Endometrial microvascular endothelial cells (primary cell): ENCODE measurements around the gene ZNF341. TPM values are rescaled to one million over a fixed set of nuclear protein-coding genes. Genes with fewer than 3 reads are reported as not detected.

Source experiments
- in situ Hi-C: cut with HindIII; loops from 2 replicates; pipeline ENCODE4 v1.10.0; 2017; ENCODE audit warnings: low sequenced_read_pairs, low pct_unique_long_range_greater_than_20kb; ENCODE audit errors: inconsistent ontology term
- total RNA-seq: library from RNA; depleted of rRNA; stranded (reverse); fragments of >200 nt; gene quantifications from one replicate; pipeline ENCODE4 v1.2.3, GENCODE V29; 2015; ENCODE audit errors: inconsistent ontology term

ZNF341 gene
- total RNA-seq, 1 donor from 2014 or later: 1.1 TPM

GRCh38 chr20:33757046-33757445 lies 25.2 kb downstream of the ZNF341 start:
- in situ Hi-C loops: no loop called here

- in situ Hi-C loops: no loop called here
Measured at GRCh38 chr20:33757458-33757857, 25.7 kb downstream of the ZNF341 start.

- in situ Hi-C loops: no loop called here
Measured at GRCh38 chr20:33761698-33762250, 30.0 kb downstream of the ZNF341 start.

GRCh38 chr20:33765099-33765498 lies 33.3 kb downstream of the ZNF341 start:
- in situ Hi-C loops: no loop called here

- in situ Hi-C loops: no loop called here
Measured at GRCh38 chr20:33765592-33765991, 33.8 kb downstream of the ZNF341 start.

GRCh38 chr20:33766686-33767085 lies 34.9 kb downstream of the ZNF341 start:
- in situ Hi-C loops: no loop called here

- in situ Hi-C loops: no loop called here
Measured at GRCh38 chr20:33767777-33768138, 36.0 kb downstream of the ZNF341 start.

- in situ Hi-C loops: no loop called here
Measured at GRCh38 chr20:33769043-33769442, 37.2 kb downstream of the ZNF341 start.

- in situ Hi-C loops: no loop called here
Measured at GRCh38 chr20:33770005-33770404, 38.2 kb downstream of the ZNF341 start.

- in situ Hi-C loops: no loop called here
Measured at GRCh38 chr20:33771938-33772337, 40.1 kb downstream of the ZNF341 start.

- in situ Hi-C loops: no loop called here
Measured at GRCh38 chr20:33772439-33772838, 40.6 kb downstream of the ZNF341 start.

GRCh38 chr20:33773412-33774089 lies 41.8 kb downstream of the ZNF341 start:
- in situ Hi-C loops: no loop called here

GRCh38 chr20:33777816-33778215 lies 46.0 kb downstream of the ZNF341 start:
- in situ Hi-C loops: no loop called here

GRCh38 chr20:33781133-33781532 lies 49.3 kb downstream of the ZNF341 start:
- in situ Hi-C loops: no loop called here

- in situ Hi-C loops: no loop called here
Measured at GRCh38 chr20:33781945-33782344, 50.1 kb downstream of the ZNF341 start.

- in situ Hi-C loops: no loop called here
Measured at GRCh38 chr20:33783256-33783655, 51.5 kb downstream of the ZNF341 start.

- in situ Hi-C loops: no loop called here
Measured at GRCh38 chr20:33783818-33784217, 52.0 kb downstream of the ZNF341 start.

GRCh38 chr20:33784225-33784624 lies 52.4 kb downstream of the ZNF341 start:
- in situ Hi-C loops: no loop called here

- in situ Hi-C loops: no loop called here
Measured at GRCh38 chr20:33785503-33785902, 53.7 kb downstream of the ZNF341 start.

GRCh38 chr20:33787253-33787891 lies 55.6 kb downstream of the ZNF341 start:
- in situ Hi-C loops: no loop called here
